Endothelial cell (in vitro differentiated cells): ENCODE data around the gene DST. TPM values are rescaled to one million over a fixed set of nuclear protein-coding genes. Genes with fewer than 3 reads are reported as not detected.

Experiments used
- DNase-seq: peaks from one replicate; pipeline ENCODE4 v3.0.0; 2021; ENCODE audit warnings: low spot score
- H3K27ac Mint-ChIP-seq: one replicate; pipeline ENCODE4 v1.8.0; 2021; ENCODE audit warnings: mixed read lengths, inconsistent platforms; ENCODE audit not compliant: unreplicated experiment
- H3K27me3 Mint-ChIP-seq: one replicate; pipeline ENCODE4 v1.8.0; 2021; ENCODE audit warnings: mild to moderate bottlenecking, moderate library complexity, mixed read lengths, inconsistent platforms; ENCODE audit not compliant: unreplicated experiment
- H3K36me3 Mint-ChIP-seq: one replicate; pipeline ENCODE4 v1.8.0; 2021; ENCODE audit warnings: mild to moderate bottlenecking, low read depth, mixed read lengths, inconsistent platforms; ENCODE audit not compliant: unreplicated experiment
- H3K4me1 Mint-ChIP-seq: one replicate; pipeline ENCODE4 v1.8.0; 2021; ENCODE audit warnings: mild to moderate bottlenecking, mixed read lengths, inconsistent platforms; ENCODE audit not compliant: unreplicated experiment
- H3K4me3 Mint-ChIP-seq: one replicate; pipeline ENCODE4 v1.8.0; 2021; ENCODE audit warnings: mild to moderate bottlenecking, mixed read lengths, inconsistent platforms; ENCODE audit not compliant: unreplicated experiment
- H3K9me3 Mint-ChIP-seq: one replicate; pipeline ENCODE4 v1.8.0; 2021; ENCODE audit warnings: mixed read lengths, inconsistent platforms; ENCODE audit not compliant: unreplicated experiment
- CTCF ChIP-seq: fragments of 200-600 bp; sonication (generic); IDR thresholded peaks from one replicate; pipeline ENCODE4 v1.5.0; 2021; ENCODE audit warnings: antibody characterized with exemption; ENCODE audit not compliant: unreplicated experiment
- total RNA-seq: library from RNA; stranded (reverse); fragmentation: NEBNext Ultra II Directional; extraction: Animal tissue kit (Norgen Biotek cat#: 25700); gene quantifications from one replicate; pipeline ENCODE4 v1.2.1, GENCODE V29; 2021; ENCODE audit not compliant: unreplicated experiment

DST gene
- total RNA-seq, 1 donor from 2014 or later, result 284 TPM

- Mint-ChIP-seq H3K4me1 (no peaks in the 10 kb centered on the region), H3K27me3 (no peaks in the 10 kb centered on the region), H3K27ac (no peak overlapping the region), H3K9me3 (no peaks in the 10 kb centered on the region), H3K36me3 (peaks cover 24% of the 10 kb centered on the region), H3K4me3 (no peak overlapping the region)
- TF ChIP-seq CTCF, result no peak
- DNase-seq, result no peak
Measured at GRCh38 chr6:56489559-56489958, 153.1 kb downstream of the DST start.

DNA sequence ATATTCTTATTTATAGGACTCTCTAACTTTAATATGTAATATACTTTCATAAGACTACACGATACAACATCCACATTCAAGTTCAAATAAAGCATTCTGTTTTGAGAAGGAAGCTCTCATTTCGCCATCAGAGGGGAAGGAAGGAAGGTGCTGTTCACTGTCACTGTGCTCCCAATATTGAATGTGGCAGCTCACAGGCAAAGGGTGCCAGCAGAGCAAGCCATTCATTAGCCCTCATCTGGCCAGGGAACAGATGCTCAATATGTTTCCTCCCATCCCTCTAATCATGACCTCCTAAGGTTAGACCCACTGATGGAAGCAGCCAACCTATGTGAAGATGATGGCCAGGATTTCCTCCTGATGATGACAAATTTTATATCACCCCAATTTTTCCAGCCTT lies 154.4 kb downstream of the DST start:
- no peak overlapping the region for H3K4me3 Mint-ChIP-seq
- TF ChIP-seq CTCF, result no peak

GRCh38 chr6:56486681-56487080 lies 156.0 kb downstream of the DST start:
- H3K4me1 Mint-ChIP-seq, result no peaks in the 10 kb centered on the region
- H3K9me3 Mint-ChIP-seq, result no peaks in the 10 kb centered on the region
- H3K36me3 Mint-ChIP-seq, result peaks cover 17% of the 10 kb centered on the region
- H3K4me3 Mint-ChIP-seq, result no peak overlapping the region
- no peaks in the 10 kb centered on the region for H3K27me3 Mint-ChIP-seq
- H3K27ac Mint-ChIP-seq, result no peak overlapping the region
- no peak for TF ChIP-seq CTCF
- DNase-seq, result no peak

More for the DNA sequence above, 154.4 kb downstream of the DST start:
- no peaks in the 10 kb centered on the region for H3K4me1 Mint-ChIP-seq
- peaks cover 21% of the 10 kb centered on the region for H3K36me3 Mint-ChIP-seq
- H3K9me3 Mint-ChIP-seq, result no peaks in the 10 kb centered on the region
- DNase-seq, result no peak
- no peaks in the 10 kb centered on the region for H3K27me3 Mint-ChIP-seq
- H3K27ac Mint-ChIP-seq, result peak overlapping the region; percentile 25

- H3K27me3 Mint-ChIP-seq, result no peaks in the 10 kb centered on the region
- no peak for TF ChIP-seq CTCF
- H3K27ac Mint-ChIP-seq, result no peak overlapping the region
- peaks cover 32% of the 10 kb centered on the region for H3K36me3 Mint-ChIP-seq
- no peaks in the 10 kb centered on the region for H3K4me1 Mint-ChIP-seq
- H3K4me3 Mint-ChIP-seq, result no peak overlapping the region
- DNase-seq, result no peak
- no peaks in the 10 kb centered on the region for H3K9me3 Mint-ChIP-seq
Measured at GRCh38 chr6:56484669-56485068, 158.0 kb downstream of the DST start.

DNA sequence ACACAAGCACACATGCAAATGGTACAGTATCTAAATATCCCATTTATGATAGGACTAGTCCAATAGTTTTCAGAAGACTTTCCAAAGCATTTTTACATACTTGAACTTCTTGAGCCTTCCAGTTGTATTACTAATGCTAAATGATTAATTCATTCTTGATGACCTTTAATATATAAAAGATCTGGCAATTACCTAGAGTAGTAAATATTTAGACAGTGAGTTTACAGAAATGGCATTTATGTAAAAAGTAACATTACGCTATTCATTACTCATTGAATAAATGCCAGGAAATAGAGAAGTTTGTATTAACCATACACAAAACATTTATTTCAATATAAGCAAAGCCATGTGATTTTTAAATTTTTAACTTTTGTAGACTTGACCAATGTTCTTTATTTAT lies 158.8 kb downstream of the DST start:
- Mint-ChIP-seq H3K36me3 (peaks cover 40% of the 10 kb centered on the region), H3K4me1 (no peaks in the 10 kb centered on the region), H3K9me3 (no peaks in the 10 kb centered on the region), H3K27me3 (peaks cover under 1% of the 10 kb centered on the region), H3K27ac (no peak overlapping the region), H3K4me3 (no peak overlapping the region)
- TF ChIP-seq CTCF, result no peak
- DNase-seq, result no peak
